ENCODE results near the gene LRRC25.

The LRRC25 gene

DNA sequence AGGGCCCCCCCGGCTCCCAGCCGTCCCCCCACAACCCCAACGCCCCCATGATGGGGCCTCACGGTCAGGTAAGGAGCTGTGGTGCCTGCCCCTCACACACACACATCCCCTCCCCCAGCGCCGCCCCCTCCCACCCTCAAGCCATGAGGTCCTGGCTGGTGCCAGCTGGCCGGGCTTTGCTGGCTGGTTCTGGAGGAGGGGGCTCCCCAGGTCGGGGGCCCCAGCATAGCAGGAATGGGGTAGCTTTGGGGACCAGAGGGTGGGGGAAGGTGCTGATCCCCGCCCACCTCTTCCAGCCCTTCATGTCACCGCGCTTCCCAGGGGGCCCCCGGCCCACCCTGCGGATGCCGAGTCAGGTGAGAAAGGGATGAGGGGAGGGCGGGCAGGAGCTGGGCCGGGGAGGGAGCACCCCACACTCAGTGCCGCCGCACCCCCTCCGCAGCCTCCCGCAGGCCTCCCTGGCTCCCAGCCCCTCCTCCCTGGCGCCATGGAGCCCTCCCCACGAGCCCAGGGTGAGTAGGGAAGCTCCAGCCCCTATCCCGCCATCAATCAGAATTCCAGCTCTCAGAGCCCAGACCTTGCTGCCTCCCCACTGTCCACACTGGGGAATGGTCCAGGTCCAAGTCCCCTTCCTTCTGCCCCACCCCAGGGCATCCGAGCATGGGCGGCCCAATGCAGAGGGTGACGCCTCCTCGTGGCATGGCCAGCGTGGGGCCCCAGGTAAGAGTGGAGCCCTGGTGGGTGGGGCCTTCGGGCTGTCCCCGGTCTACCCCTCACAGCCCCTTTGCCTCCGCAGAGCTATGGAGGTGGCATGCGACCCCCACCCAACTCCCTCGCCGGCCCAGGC, 34.2 kb upstream of the LRRC25 start:
- TF ChIP-seq POLR2AphosphoS5 (IDR thresholded peaks at IDR 0.05; ENCODE audit: low read depth, low read length) (no peak), POLR2A (IDR thresholded peaks at IDR 0.05; ENCODE audit: low read depth, low read length) (no peak), POU2F2 (IDR thresholded peaks at IDR 0.05; ENCODE audit: low read depth, low read length) (no peak), TAF1 (IDR thresholded peaks at IDR 0.05; ENCODE audit: low read depth, low read length) (no peak), PAX5 (IDR thresholded peaks at IDR 0.05; ENCODE audit: insufficient read depth, low read length, severe bottlenecking) (no peak), SPI1 (IDR thresholded peaks at IDR 0.05; ENCODE audit: low read depth, low read length) (no peak)
- FAIRE-seq (no peak), DNase-seq (ENCODE audit: insufficient read length, low spot score) (no peak)

GRCh38 chr19:18430417-18431144, 33.2 kb upstream of the LRRC25 start:
- FAIRE-seq (no peak), DNase-seq (ENCODE audit: insufficient read length, low spot score) (no peak)
- TF ChIP-seq POLR2A (IDR thresholded peaks at IDR 0.05; ENCODE audit: low read depth, low read length): no peak
- TF ChIP-seq POLR2AphosphoS5 (IDR thresholded peaks at IDR 0.05; ENCODE audit: low read depth, low read length): no peak
- no peak for TF ChIP-seq POU2F2 (IDR thresholded peaks at IDR 0.05; ENCODE audit: low read depth, low read length)
- TF ChIP-seq SPI1 (IDR thresholded peaks at IDR 0.05; ENCODE audit: low read depth, low read length): no peak
- no peak for TF ChIP-seq PAX5 (IDR thresholded peaks at IDR 0.05; ENCODE audit: insufficient read depth, low read length, severe bottlenecking)
- no peak for TF ChIP-seq TAF1 (IDR thresholded peaks at IDR 0.05; ENCODE audit: low read depth, low read length)

DNA sequence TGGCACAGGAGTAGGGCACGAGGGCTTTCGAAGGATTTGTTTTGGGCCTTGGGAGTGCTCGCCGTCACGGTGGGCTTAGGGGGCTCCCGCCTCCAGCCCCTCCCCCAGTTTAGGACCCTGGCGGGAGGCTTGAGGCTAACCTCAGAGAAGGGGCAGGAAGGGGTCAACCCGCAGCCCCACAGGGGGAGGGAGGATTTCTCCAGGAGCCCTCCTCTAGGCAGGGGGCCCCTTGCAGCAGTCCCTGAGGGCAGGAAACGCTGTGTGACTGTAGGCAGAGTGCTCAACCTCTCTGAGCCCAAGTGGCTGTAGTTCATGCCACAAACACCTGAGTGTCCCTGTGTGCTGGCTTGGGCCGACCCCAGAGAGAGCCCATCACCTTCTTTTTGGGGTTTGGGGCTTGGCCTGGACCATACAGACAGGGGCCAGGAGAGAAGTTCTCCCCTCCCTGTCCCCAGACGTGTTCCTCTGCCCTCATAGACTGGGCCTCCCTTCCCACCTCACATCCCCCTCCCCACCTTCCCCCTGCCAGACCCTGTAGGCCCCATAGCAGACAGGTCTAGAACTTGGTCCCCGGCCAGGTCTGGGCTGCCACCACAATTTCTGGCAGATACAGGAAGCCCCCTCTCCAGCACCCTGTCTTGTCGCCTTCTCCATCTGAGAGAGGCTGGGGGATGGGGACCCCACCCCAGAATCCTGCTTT, 32.4 kb upstream of the LRRC25 start:
- FAIRE-seq (peak; percentile 76), DNase-seq (ENCODE audit: insufficient read length, low spot score) (no peak)
- TF ChIP-seq POLR2A (IDR thresholded peaks at IDR 0.05; ENCODE audit: low read depth, low read length) (no peak), PAX5 (IDR thresholded peaks at IDR 0.05; ENCODE audit: insufficient read depth, low read length, severe bottlenecking) (no peak), POU2F2 (IDR thresholded peaks at IDR 0.05; ENCODE audit: low read depth, low read length) (no peak), TAF1 (IDR thresholded peaks at IDR 0.05; ENCODE audit: low read depth, low read length) (no peak), POLR2AphosphoS5 (IDR thresholded peaks at IDR 0.05; ENCODE audit: low read depth, low read length) (no peak), SPI1 (IDR thresholded peaks at IDR 0.05; ENCODE audit: low read depth, low read length) (no peak)

DNA sequence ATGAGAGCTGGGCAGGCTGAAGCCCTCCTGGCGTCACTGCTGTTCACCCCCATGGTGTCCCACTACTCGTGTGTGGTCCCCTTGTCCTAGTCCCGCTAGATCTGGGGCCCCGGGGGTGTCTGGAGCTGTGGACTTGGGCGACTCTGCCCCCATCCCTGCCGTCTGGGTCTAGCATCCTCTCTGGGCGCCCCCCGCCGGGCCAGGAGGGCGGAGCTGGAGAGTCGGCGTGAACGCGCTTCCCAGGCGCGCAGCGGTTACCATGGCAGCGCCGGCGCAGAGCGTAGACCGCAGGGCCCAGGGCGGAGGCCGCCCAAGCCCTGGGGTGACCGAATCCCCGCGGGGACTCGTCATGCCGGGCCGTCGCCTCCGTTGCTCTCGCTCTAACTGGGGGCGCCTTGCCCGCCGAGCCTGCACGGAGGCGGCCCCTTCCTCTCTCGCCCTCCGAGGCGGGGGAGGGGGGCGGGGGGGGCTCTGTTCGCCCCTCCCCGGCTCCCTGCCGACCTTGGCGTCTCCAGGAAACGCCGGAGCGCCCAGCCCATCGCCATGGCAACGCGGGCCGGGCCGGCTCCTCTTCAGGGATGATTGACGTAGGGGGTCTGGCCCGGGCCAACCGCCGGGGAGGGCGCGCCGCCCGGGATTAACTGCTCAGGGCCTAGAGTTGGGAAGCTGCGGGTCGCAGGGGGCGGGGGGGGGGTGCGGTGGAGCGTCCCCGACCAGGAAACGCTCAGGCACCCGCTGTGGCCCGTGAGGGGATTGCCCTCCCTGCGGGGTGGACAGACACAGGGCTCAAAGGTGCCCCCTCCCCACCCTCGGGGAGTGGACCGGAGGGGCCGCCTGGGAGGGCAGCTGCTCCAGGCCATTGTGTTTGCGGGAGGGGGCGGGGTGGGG, 31.6 kb upstream of the LRRC25 start:
- DNase-seq (ENCODE audit: insufficient read length, low spot score): peak; percentile 97
- TF ChIP-seq PAX5 (IDR thresholded peaks at IDR 0.05; ENCODE audit: insufficient read depth, low read length, severe bottlenecking) (no peak), SPI1 (IDR thresholded peaks at IDR 0.05; ENCODE audit: low read depth, low read length) (no peak), POLR2AphosphoS5 (IDR thresholded peaks at IDR 0.05; ENCODE audit: low read depth, low read length) (no peak), POU2F2 (IDR thresholded peaks at IDR 0.05; ENCODE audit: low read depth, low read length) (no peak), POLR2A (IDR thresholded peaks at IDR 0.05; ENCODE audit: low read depth, low read length) (no peak), TAF1 (IDR thresholded peaks at IDR 0.05; ENCODE audit: low read depth, low read length) (no peak)
- peak; percentile 99 for FAIRE-seq

GRCh38 chr19:18428173-18428786, 30.9 kb upstream of the LRRC25 start:
- TF ChIP-seq POU2F2 (IDR thresholded peaks at IDR 0.05; ENCODE audit: low read depth, low read length) (no peak), POLR2A (IDR thresholded peaks at IDR 0.05; ENCODE audit: low read depth, low read length) (no peak), SPI1 (IDR thresholded peaks at IDR 0.05; ENCODE audit: low read depth, low read length) (no peak)
- FAIRE-seq (no peak), DNase-seq (ENCODE audit: insufficient read length, low spot score) (no peak)

- FAIRE-seq (no peak), DNase-seq (ENCODE audit: insufficient read length, low spot score) (no peak)
- no peak for TF ChIP-seq TAF1 (IDR thresholded peaks at IDR 0.05; ENCODE audit: low read depth, low read length)
- no peak for TF ChIP-seq PAX5 (IDR thresholded peaks at IDR 0.05; ENCODE audit: insufficient read depth, low read length, severe bottlenecking)
- TF ChIP-seq POLR2A (IDR thresholded peaks at IDR 0.05; ENCODE audit: low read depth, low read length): no peak
Observed at GRCh38 chr19:18427743-18428113, 30.3 kb upstream of the LRRC25 start.

DNA sequence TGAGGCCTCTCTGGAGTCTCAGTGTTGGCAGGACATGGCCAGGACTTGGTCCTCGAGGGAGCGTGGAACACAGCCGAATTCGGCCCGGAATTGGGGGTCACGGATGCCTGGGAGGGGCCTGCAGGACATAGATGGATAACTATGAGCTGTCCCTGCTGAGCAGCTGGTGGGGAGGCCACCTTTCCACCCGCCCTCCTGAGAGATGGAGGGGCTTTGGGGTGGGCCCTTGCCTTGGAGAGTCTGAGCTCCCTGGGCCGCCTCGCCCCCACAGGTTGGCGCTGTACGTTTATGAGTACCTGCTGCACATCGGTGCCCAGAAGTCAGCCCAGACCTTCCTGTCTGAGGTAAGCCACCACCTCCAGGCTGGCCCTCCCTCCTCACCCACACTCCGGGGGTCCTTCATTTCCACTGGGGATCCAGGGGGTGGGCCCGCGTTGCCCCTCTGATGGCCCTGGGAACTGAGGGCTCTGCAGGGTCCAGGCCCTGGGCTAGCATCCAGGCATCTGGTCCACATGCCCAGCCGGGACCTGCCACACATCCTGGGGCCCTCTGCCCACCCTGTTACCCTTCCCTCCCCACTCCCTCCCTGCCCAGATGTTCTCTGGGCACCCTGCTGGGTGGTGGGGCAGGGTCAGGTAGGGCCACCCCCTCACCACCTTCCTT, 29.8 kb upstream of the LRRC25 start:
- FAIRE-seq (no peak), DNase-seq (ENCODE audit: insufficient read length, low spot score) (no peak)
- TF ChIP-seq TAF1 (IDR thresholded peaks at IDR 0.05; ENCODE audit: low read depth, low read length): no peak
- no peak for TF ChIP-seq POU2F2 (IDR thresholded peaks at IDR 0.05; ENCODE audit: low read depth, low read length)
- TF ChIP-seq SPI1 (IDR thresholded peaks at IDR 0.05; ENCODE audit: low read depth, low read length): no peak
- TF ChIP-seq POLR2AphosphoS5 (IDR thresholded peaks at IDR 0.05; ENCODE audit: low read depth, low read length): no peak
- no peak for TF ChIP-seq PAX5 (IDR thresholded peaks at IDR 0.05; ENCODE audit: insufficient read depth, low read length, severe bottlenecking)
- no peak for TF ChIP-seq POLR2A (IDR thresholded peaks at IDR 0.05; ENCODE audit: low read depth, low read length)

DNA sequence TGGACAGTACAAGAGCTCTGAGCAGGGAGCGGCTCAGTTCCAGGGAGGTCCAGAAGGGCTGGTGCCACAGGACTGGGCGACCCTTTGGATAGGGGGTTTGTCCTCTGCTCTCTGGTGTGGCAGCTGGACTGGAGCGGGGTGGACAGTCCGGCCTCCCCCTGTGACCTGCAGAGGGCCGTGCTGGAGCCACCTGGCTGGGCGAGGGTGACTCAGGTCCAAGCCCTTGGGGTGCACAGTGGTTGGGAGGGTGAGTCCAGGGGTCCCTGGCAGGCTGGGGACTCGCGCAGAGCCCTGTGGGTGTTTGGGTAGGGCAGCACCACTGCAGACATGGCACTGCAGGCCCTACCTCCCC, 29.0 kb upstream of the LRRC25 start:
- TF ChIP-seq POLR2A (IDR thresholded peaks at IDR 0.05; ENCODE audit: low read depth, low read length) (no peak), TAF1 (IDR thresholded peaks at IDR 0.05; ENCODE audit: low read depth, low read length) (no peak), PAX5 (IDR thresholded peaks at IDR 0.05; ENCODE audit: insufficient read depth, low read length, severe bottlenecking) (no peak), SPI1 (IDR thresholded peaks at IDR 0.05; ENCODE audit: low read depth, low read length) (no peak), POU2F2 (IDR thresholded peaks at IDR 0.05; ENCODE audit: low read depth, low read length) (no peak), POLR2AphosphoS5 (IDR thresholded peaks at IDR 0.05; ENCODE audit: low read depth, low read length) (no peak)
- FAIRE-seq (no peak), DNase-seq (ENCODE audit: insufficient read length, low spot score) (no peak)

Data from GM12891 (cell line).